ENCODE results near the gene CEP112.
"Not testable (repeated sequence)": the region's sequence is repeated elsewhere in the genome, so short reads cannot be mapped to it uniquely, and the experiment has no call there.

The CEP112 gene

GRCh38 chr17:65886315-65887245 is 305.4 kb downstream of the CEP112 start:
- DNase-seq (ENCODE audit: low read depth), result no peak

- DNase-seq (ENCODE audit: low read depth), result no peak
Observed at GRCh38 chr17:65885541-65886312, 306.2 kb downstream of the CEP112 start.

DNA sequence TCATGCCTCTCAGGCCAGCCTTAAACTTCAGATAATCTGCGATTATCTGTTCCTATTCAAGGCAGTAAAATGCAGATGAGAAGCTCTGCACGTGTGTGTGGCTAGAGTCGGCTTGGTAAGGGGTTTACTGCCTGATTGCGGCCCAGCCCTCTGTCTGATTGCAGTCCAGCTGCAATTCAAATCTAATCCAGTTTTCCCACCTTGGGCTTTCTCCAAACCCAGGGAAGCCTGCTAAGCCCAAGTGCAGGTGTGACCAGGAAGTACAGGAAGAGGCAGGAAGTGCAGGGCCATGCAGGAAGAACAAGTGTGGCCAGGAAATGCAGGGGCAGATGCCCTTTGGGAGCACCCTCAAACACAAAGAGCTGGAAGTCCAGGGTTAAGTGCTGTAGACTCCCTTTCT is 314.9 kb downstream of the CEP112 start:
- DNase-seq (ENCODE audit: low read depth), result no peak

GRCh38 chr17:65868881-65869280 is 323.1 kb downstream of the CEP112 start:
- DNase-seq (ENCODE audit: low read depth), result no peak

GRCh38 chr17:65867014-65867413 is 324.9 kb downstream of the CEP112 start:
- no peak for DNase-seq (ENCODE audit: low read depth)

DNA sequence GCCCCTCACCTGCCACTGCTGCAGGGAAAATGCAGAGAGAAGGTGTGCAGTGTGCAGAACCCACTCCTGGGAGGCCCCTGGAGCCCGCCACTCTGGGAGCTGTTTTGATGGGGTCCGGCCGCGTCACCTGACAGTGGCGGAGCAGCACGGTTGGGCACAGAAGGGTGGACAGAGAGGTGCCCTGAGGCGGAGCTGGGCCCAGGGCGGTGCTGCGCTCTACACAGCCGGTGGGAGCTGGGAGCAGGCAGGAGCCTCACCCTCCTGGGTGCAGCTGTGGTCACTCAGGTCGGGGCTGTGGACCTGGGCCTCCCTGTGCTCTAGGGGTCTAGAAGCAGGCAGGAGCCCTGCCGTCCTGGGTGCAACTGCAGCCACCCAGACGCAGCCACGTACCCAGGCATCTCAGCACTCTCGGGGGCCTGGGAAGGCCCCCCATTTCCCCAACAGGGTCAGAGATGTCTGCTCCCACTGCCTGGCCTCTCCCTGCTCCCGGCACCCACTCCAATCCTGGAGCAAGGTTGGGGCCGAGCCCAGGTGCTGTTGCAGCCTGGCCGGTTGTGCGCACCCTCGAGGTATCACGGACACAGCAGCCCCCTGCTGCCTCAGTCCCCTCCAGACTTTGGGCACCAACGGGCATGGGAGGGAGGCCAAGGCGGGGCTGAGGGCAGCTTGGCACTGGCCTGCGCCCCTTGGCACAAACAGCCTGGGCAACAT is 326.1 kb downstream of the CEP112 start:
- no peak for DNase-seq (ENCODE audit: low read depth)

GRCh38 chr17:65864394-65864793 is 327.5 kb downstream of the CEP112 start:
- DNase-seq (ENCODE audit: low read depth), result no peak

GRCh38 chr17:65857718-65858117 is 334.2 kb downstream of the CEP112 start:
- DNase-seq (ENCODE audit: low read depth), result no peak

- no peak for DNase-seq (ENCODE audit: low read depth)
Observed at GRCh38 chr17:65856865-65857264, 335.1 kb downstream of the CEP112 start.

GRCh38 chr17:65855675-65856074 is 336.3 kb downstream of the CEP112 start:
- no peak for DNase-seq (ENCODE audit: low read depth)

GRCh38 chr17:65855245-65855644 is 336.7 kb downstream of the CEP112 start:
- no peak for DNase-seq (ENCODE audit: low read depth)

GRCh38 chr17:65853816-65854215 is 338.1 kb downstream of the CEP112 start:
- DNase-seq (ENCODE audit: low read depth), result no peak

GRCh38 chr17:65852911-65853310 is 339.0 kb downstream of the CEP112 start:
- DNase-seq (ENCODE audit: low read depth), result no peak

DNA sequence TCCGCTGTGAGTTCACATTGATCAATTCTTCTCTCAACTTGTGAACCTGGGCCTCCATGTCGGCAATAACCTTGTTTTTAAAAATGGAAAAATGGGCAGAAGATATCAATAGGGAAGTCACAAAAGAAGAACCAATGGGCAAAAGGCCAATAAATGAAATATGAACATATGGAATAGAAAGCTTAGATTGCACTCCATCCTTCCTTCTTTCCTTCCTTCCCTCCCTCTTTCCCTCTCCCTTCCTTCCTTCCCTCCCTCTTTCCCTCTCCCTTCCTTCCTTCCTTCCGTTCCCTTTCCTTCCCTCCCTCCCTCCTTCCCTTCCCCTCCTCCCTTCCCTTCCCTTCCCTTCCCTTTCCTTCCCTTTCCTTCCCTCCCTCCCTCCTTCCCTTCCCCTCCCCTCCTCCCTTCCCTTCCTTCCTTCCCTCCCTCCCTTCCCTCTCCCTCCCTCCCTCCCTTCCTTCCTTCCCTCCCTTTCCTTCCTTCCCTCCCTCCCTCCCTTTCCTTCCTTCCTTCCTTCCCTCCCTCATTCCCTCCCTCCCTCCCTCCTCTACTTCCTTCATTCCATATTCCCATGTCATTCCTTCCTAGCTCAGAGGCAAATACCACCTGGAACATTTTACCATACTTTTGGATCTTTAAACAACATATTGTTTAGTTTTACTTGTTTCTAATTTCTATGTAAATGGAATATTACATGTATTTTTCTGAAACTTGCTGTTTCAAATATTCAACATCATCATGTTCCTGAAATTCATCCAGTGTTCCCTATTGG is 339.8 kb downstream of the CEP112 start:
- no peak for DNase-seq (ENCODE audit: low read depth)

DNA sequence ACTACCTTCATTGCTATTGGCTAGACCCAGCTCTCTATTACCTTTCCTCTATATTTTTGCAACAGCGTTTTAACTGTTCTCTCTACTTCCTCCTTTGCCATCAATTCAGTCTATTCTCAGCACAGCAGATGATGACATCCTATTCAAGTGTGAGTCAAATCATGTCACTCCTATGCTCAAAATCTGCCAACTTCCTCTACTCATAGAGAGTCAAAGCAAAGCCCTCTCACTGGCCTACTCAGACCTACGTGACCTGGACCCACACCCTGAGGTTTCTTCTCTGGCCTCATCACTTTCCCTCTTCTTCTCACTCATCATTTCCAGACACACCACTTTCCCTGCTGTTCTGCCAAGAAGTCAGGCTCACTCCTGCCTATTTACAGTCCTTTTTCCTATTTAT is 341.4 kb downstream of the CEP112 start:
- DNase-seq (ENCODE audit: low read depth), result no peak

- no peak for DNase-seq (ENCODE audit: low read depth)
Observed at GRCh38 chr17:65848751-65849150, 343.2 kb downstream of the CEP112 start.

DNA sequence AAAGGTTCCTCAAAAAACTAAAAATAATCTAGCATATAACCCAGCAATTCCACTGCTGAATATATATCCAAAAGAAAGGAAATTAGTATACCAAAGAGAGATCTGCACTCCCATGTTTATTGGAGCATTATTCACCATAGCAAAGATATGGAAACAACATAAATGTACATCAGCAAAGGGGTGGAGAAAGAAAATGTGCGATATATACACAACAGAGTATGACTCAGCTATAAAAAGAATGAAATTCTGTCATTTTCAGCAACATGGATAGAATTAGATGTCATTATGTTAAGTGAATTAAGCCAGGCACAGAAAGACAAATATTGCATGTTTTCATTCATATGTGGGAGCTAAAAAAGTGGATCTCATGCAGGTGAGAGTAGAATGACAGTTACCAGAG is 350.8 kb downstream of the CEP112 start:
- no peak for DNase-seq (ENCODE audit: low read depth)

DNA sequence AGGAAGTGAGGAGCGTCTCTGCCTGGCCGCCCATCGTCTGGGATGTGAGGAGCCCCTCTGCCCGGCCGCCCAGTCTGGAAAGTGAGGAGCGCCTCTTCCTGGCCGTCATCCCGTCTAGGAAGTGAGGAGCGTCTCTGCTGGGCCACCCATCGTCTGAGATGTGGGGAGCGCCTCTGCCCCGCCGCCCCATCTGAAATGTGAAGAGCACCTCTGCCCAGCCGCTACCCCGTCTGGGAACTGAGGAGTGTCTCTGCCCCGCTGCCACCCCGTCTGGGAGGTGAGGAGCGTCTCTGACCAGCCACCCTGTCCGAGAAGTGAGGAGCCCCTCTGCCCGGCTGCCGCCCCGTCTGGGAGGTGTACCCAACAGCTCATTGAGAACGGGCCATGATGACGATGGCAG is 354.7 kb downstream of the CEP112 start:
- DNase-seq (ENCODE audit: low read depth), result not testable (repeated sequence)

DNA sequence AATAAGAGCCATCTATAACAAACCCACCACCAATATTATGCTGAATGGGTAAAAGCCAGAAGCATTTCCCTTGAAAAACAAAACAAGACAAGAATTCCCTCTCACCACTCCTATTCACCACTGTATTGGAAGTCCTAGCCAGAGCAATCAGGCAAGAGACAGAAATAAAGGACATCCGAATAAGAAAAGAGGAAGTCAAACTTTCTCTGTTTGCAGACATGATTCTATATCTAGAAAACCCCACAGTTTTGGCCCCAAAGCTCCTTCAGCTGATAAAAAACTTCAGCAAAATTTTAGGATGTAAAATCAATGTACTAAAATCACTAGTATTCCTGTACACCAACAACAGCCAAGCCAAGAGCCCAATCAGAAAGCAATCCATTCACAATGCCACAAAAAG is 358.7 kb downstream of the CEP112 start:
- no peak for DNase-seq (ENCODE audit: low read depth)

DNA sequence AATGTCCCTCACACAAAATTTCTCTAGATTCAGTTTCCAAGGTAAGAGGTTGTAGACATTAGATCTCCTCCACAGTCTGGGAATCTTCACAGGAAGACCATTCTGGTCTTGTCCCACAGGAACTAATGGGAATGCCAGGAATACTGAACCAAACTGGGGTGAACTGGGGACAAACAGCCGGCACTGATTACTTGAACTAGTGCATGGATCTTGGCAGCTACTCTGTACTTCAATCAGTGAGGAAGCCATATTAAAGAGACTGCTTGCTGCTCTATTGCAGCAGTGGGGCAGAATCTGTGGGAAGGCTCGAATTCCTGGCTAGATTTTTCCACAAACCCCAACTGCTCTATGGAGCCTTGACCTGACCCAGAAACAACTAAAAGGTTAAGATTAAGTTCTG is 361.6 kb downstream of the CEP112 start:
- no peak for DNase-seq (ENCODE audit: low read depth)

DNA sequence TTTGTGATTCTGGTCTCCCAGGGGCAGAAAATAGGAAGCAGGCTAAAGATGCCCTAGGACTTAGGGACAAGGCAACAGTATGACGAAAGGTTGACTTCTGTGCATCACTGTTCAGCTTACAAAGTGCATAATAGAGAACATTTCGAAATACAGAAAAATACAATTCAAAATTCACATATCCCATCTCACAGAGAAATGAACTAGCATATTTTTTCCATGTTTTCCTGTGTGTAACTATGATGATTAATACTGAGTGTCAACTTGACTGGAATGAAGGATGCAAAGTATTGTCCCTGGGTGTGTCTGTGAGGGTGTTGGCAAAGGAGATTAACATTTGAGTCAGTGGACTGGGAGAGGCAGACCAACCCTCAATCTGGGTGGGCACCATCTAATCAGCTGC is 365.4 kb downstream of the CEP112 start:
- DNase-seq (ENCODE audit: low read depth), result not testable (repeated sequence)

GRCh38 chr17:65824901-65825300 is 367.0 kb downstream of the CEP112 start:
- no peak for DNase-seq (ENCODE audit: low read depth)
